GM12872 (cell line): Measurements from ENCODE around the gene TTC38.

Experiments
- CTCF ChIP-seq: IDR thresholded peaks from 3 replicates; pipeline ENCODE4 v1.5.1; 2011; ENCODE audit warnings: low read depth, mild to moderate bottlenecking, low read length, moderate library complexity; ENCODE audit not compliant: insufficient read depth

The TTC38 gene

GRCh38 chr22:46240073-46240472, 27.7 kb upstream of the TTC38 start:
- TF ChIP-seq CTCF, result no peak

- TF ChIP-seq CTCF, result no peak
Observed at GRCh38 chr22:46240506-46240905, 27.3 kb upstream of the TTC38 start.

GRCh38 chr22:46240907-46241306, 26.9 kb upstream of the TTC38 start:
- no peak for TF ChIP-seq CTCF

GRCh38 chr22:46241396-46242007, 26.3 kb upstream of the TTC38 start:
- no peak for TF ChIP-seq CTCF

- no peak for TF ChIP-seq CTCF
Observed at GRCh38 chr22:46242076-46242475, 25.7 kb upstream of the TTC38 start.

GRCh38 chr22:46244771-46245170, 23.0 kb upstream of the TTC38 start:
- no peak for TF ChIP-seq CTCF

- TF ChIP-seq CTCF, result no peak
Observed at GRCh38 chr22:46245511-46245910, 22.3 kb upstream of the TTC38 start.
